Measurements from ENCODE around the gene POMT2. TPM values are rescaled to one million over a fixed set of nuclear protein-coding genes. Genes with fewer than 3 reads are reported as not detected.

POMT2 gene
- total RNA-seq, 1 donor from 2014 or later = 13.4 TPM

GRCh38 chr14:77240336-77240915, 80.3 kb downstream of the POMT2 start:
- no peak for TF ChIP-seq CTCF (IDR thresholded peaks at IDR 0.05; ENCODE audit: borderline replicate concordance)
- Histone ChIP-seq H3K36me3 (no peaks in the 10 kb centered on the region), H3K4me1 (no peaks in the 10 kb centered on the region), H3K4me3 (no peak overlapping the region), H3K27me3 (ENCODE audit: low read depth) (peaks cover 9% of the 10 kb centered on the region), H3K9me3 (replicated peaks) (no peaks in the 10 kb centered on the region), H3K27ac (replicated peaks) (no peak overlapping the region)
- no peak for DNase-seq
- intact Hi-C loops (cut with micrococcal nuclease) = no loop called here

- no peak overlapping the region for H3K4me3 ChIP-seq
- DNase-seq = no peak
- H3K36me3 ChIP-seq = no peaks in the 10 kb centered on the region
- intact Hi-C loops (cut with micrococcal nuclease) = no loop called here
- peaks cover 9% of the 10 kb centered on the region for H3K27me3 ChIP-seq (ENCODE audit: low read depth)
- TF ChIP-seq CTCF (IDR thresholded peaks at IDR 0.05; ENCODE audit: borderline replicate concordance) = no peak
- no peaks in the 10 kb centered on the region for H3K9me3 ChIP-seq (replicated peaks)
- H3K27ac ChIP-seq (replicated peaks) = no peak overlapping the region
- no peaks in the 10 kb centered on the region for H3K4me1 ChIP-seq
Measured at GRCh38 chr14:77239412-77239811, 81.3 kb downstream of the POMT2 start.

DNA sequence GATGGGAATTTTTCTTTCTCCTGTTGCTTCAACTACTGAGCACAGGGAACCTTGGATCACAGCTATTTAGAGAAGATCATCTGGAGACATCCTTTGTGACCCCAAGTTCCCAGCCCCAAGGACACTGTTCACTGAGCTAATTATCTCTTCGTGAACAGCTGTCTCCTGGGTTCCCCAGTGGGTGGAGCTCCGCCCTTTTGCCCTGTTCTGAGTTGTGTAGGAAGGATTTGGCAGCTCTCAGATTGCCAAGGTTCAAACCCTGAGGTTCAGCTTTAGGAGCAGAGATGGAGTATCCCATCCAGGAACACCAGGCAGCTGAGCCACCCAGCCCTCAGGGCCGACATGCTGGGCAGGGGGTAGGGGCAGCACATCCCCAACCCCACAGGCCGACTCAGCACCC, 81.7 kb downstream of the POMT2 start:
- intact Hi-C loops (cut with micrococcal nuclease) = no loop called here
- DNase-seq = no peak
- no peak for TF ChIP-seq CTCF (IDR thresholded peaks at IDR 0.05; ENCODE audit: borderline replicate concordance)
- Histone ChIP-seq H3K27ac (replicated peaks) (no peak overlapping the region), H3K9me3 (replicated peaks) (no peaks in the 10 kb centered on the region), H3K36me3 (no peaks in the 10 kb centered on the region), H3K4me1 (no peaks in the 10 kb centered on the region), H3K4me3 (no peak overlapping the region), H3K27me3 (ENCODE audit: low read depth) (peaks cover 9% of the 10 kb centered on the region)

GRCh38 chr14:77238356-77238755, 82.3 kb downstream of the POMT2 start:
- Histone ChIP-seq H3K9me3 (replicated peaks) (no peaks in the 10 kb centered on the region), H3K36me3 (no peaks in the 10 kb centered on the region), H3K27ac (replicated peaks) (no peak overlapping the region)

DNA sequence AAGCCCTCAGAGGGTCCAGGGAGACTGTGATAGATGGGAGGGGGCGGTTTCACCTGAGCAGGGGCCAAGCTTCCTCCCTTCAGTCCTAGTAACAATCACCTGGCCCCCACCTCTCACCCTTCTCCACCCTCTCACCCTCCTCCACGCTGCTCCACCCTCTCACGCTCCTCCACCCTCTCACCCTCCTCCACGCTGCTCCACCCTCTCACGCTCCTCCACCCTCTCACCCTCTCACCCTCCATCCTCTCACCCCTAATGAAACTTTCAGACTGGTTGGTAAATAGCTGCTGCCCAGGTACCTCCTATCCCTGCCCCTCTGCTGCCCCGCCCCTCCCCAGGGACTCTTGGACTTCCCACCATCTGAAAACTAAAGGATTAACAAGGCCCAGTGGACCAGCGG, 83.9 kb downstream of the POMT2 start:
- H3K9me3 ChIP-seq (replicated peaks) = no peaks in the 10 kb centered on the region
- no peak for TF ChIP-seq CTCF (IDR thresholded peaks at IDR 0.05; ENCODE audit: borderline replicate concordance)
- intact Hi-C loops (cut with micrococcal nuclease) = no loop called here

More at GRCh38 chr14:77238356-77238755, 82.3 kb downstream of the POMT2 start:
- peaks cover 9% of the 10 kb centered on the region for H3K27me3 ChIP-seq (ENCODE audit: low read depth)
- no peak for DNase-seq
- no peak overlapping the region for H3K4me3 ChIP-seq
- intact Hi-C loops (cut with micrococcal nuclease) = no loop called here
- no peak for TF ChIP-seq CTCF (IDR thresholded peaks at IDR 0.05; ENCODE audit: borderline replicate concordance)
- H3K4me1 ChIP-seq = no peaks in the 10 kb centered on the region

More for the DNA sequence above, 83.9 kb downstream of the POMT2 start:
- Histone ChIP-seq H3K36me3 (no peaks in the 10 kb centered on the region), H3K4me1 (no peaks in the 10 kb centered on the region), H3K4me3 (no peak overlapping the region), H3K27me3 (ENCODE audit: low read depth) (peaks cover 9% of the 10 kb centered on the region), H3K27ac (replicated peaks) (no peak overlapping the region)
- no peak for DNase-seq

Data from left ventricle myocardium inferior (tissue), 1 donor.